NCI-H460 (cell line): Measurements from ENCODE around the gene GPR15LG. TPM values are rescaled to one million over a fixed set of nuclear protein-coding genes. Genes with fewer than 3 reads are reported as not detected.
"Not testable (repeated sequence)": the region's sequence is repeated elsewhere in the genome, so short reads cannot be mapped to it uniquely, and the experiment has no call there.

Source experiments
- DNase-seq: peaks from one replicate; pipeline ENCODE4 v3.0.0-alpha.2; 2016; ENCODE audit warnings: low read depth; ENCODE audit errors: extremely low read depth
- total RNA-seq: library from RNA; depleted of rRNA; stranded (reverse); fragments of >200 nt; shearing (Covaris generic); gene quantifications from 2 replicates; pipeline ENCODE4 v1.2.3, GENCODE V29; 2014

Gene GPR15LG
- total RNA-seq, 1 experiment from 2014 or later = not detected

- no peak for DNase-seq
Measured at GRCh38 chr10:84163996-84164395, 9.6 kb upstream of the GPR15LG start.

GRCh38 chr10:84164442-84164841 is 9.2 kb upstream of the GPR15LG start:
- no peak for DNase-seq

- DNase-seq = no peak
Measured at GRCh38 chr10:84166620-84167288, 6.8 kb upstream of the GPR15LG start.

- not testable (repeated sequence) for DNase-seq
Measured at GRCh38 chr10:84167289-84167653, 6.3 kb upstream of the GPR15LG start.

GRCh38 chr10:84168382-84168781 is 5.2 kb upstream of the GPR15LG start:
- not testable (repeated sequence) for DNase-seq

GRCh38 chr10:84171237-84171636 is 2.4 kb upstream of the GPR15LG start:
- not testable (repeated sequence) for DNase-seq

- not testable (repeated sequence) for DNase-seq
Measured at GRCh38 chr10:84171700-84172466, 1.7 kb upstream of the GPR15LG start.

GRCh38 chr10:84172467-84173356 is 889 bp upstream of the GPR15LG start:
- DNase-seq = no peak

- no peak for DNase-seq
Measured at GRCh38 chr10:84175436-84175835, 1.8 kb downstream of the GPR15LG start.

GRCh38 chr10:84176351-84176750 is 2.8 kb downstream of the GPR15LG start:
- no peak for DNase-seq

GRCh38 chr10:84176836-84177474 is 3.4 kb downstream of the GPR15LG start:
- DNase-seq = no peak

- no peak for DNase-seq
Measured at GRCh38 chr10:84177541-84178141, 4.0 kb downstream of the GPR15LG start.

GRCh38 chr10:84178160-84178609 is 4.6 kb downstream of the GPR15LG start:
- DNase-seq = no peak

GRCh38 chr10:84179059-84179710 is 5.6 kb downstream of the GPR15LG start:
- no peak for DNase-seq

GRCh38 chr10:84180386-84180785 is 6.8 kb downstream of the GPR15LG start:
- not testable (repeated sequence) for DNase-seq

GRCh38 chr10:84181631-84182030 is 8.0 kb downstream of the GPR15LG start:
- no peak for DNase-seq

GRCh38 chr10:84184517-84184916 is 10.9 kb downstream of the GPR15LG start:
- no peak for DNase-seq

GRCh38 chr10:84185526-84186175 is 12.1 kb downstream of the GPR15LG start:
- no peak for DNase-seq

- DNase-seq = no peak
Measured at GRCh38 chr10:84188815-84189214, 15.2 kb downstream of the GPR15LG start.
